ENCODE measurements around the gene CARD10.

DNA sequence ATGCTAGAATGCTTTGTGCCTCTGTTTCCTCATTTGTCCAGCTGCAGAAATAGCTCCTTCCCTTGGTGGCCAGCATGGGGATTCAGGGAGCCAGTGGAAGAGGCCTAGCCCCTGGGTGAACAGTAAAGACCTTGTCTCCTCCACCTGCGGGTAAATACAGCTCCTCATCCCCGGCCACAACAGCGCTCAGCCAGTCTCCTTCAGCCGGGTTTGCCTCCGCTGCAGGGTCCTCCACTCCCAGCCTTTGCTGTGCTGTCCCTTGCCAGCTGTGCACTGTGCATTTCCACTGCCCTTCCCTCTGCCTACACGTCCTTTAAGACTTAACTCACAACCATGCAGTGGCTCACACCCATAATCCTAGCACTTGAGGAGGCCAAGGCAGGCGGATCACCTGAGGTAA, 39.6 kb upstream of the CARD10 start:
- TF ChIP-seq, protein P1, sequence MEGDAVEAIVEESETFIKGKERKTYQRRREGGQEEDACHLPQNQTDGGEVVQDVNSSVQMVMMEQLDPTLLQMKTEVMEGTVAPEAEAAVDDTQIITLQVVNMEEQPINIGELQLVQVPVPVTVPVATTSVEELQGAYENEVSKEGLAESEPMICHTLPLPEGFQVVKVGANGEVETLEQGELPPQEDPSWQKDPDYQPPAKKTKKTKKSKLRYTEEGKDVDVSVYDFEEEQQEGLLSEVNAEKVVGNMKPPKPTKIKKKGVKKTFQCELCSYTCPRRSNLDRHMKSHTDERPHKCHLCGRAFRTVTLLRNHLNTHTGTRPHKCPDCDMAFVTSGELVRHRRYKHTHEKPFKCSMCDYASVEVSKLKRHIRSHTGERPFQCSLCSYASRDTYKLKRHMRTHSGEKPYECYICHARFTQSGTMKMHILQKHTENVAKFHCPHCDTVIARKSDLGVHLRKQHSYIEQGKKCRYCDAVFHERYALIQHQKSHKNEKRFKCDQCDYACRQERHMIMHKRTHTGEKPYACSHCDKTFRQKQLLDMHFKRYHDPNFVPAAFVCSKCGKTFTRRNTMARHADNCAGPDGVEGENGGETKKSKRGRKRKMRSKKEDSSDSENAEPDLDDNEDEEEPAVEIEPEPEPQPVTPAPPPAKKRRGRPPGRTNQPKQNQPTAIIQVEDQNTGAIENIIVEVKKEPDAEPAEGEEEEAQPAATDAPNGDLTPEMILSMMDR (conservative IDR thresholded peaks at IDR 0.05; ENCODE audit: low read length): no peak
- no peak for TF ChIP-seq EZH2phosphoT487 (IDR thresholded peaks at IDR 0.05; ENCODE audit: borderline replicate concordance)

All from Loucy (cell line).